HG03175 (cell line): ENCODE data around the gene CKMT2.
"Not testable (repeated sequence)": the region's sequence is repeated elsewhere in the genome, so short reads cannot be mapped to it uniquely, and the experiment has no call there.

Experiments
- ATAC-seq: cut with Tn5 transposase; IDR thresholded peaks from one replicate; pipeline ENCODE4 v1.9.1; 2021; ENCODE audit warnings: mild to moderate bottlenecking, moderate library complexity; ENCODE audit not compliant: unreplicated experiment

The CKMT2 gene

DNA sequence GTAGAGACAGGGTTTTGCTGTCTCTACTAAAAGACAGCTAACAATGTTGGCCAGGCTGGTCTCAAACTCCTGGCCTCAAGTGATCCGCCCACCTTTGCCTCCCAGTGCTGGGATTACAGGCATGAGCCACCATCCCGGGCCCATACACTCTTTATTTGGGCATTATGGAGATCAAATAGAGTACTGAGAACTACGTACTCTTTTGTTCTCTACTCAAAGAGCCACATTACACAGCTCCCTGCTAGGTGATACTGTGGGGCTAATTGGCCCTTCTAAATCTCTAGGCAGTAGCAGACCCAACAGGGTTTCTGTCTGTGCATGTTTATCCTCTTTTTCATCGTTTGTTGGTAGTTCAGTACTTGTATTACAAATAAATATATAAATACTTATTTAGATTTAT is 16.1 kb downstream of the CKMT2 start:
- ATAC-seq = no peak

DNA sequence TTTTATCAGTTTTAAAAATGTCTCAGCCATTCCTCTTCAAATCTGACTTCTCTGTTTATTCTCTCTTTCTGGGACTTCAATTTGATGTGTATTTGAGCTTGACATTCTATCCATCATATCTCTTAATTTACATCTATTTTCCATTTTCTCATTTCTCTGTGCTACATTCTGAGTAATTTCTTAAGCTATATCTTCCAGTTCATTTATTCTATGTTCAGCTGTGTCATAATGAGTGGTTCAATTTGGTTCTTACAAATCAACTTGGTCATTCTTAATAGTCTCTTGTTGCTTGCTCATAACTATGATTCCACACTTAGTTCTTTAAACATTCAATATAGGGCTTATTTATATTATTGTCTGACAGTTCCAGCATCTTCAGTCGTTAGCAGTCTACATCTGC is 16.9 kb downstream of the CKMT2 start:
- ATAC-seq = no peak

DNA sequence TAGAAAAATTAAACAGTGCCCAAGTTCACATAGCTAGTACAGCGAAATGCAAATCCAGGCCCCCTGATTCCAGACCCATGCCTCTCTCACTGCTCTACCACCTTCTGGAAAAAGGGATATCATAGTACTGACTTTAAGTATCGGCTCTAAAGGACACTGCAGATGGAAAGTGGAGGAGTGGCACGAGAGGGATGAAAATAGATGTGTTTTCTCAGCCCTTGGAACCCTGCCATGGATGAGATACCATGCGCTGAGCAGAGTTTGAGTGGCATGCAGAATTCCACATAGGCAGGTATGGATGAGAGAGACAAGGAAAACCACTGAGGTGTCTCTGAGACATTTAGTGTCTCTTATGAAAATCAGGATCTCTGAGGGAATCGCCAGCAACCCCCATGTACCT is 18.8 kb downstream of the CKMT2 start:
- no peak for ATAC-seq

DNA sequence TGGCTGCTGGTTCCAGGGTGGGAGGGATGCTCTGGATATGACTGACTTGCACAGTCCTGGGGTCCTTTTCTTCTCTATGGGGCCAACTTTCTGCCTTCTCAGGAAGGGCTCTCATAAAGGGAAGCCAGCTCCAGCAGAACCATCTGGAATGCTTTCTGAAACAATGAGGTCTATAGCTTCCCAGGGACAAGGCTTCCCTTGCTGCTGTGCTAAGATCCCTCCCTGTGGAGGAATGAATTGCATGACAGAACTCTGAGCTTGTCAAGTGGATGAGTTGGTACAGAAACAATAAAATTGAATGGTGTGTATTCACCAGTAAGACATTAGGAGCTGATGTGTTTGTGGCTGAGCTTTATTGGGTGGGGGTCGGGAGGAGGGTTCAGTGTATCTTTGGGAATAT is 19.8 kb downstream of the CKMT2 start:
- ATAC-seq = no peak

DNA sequence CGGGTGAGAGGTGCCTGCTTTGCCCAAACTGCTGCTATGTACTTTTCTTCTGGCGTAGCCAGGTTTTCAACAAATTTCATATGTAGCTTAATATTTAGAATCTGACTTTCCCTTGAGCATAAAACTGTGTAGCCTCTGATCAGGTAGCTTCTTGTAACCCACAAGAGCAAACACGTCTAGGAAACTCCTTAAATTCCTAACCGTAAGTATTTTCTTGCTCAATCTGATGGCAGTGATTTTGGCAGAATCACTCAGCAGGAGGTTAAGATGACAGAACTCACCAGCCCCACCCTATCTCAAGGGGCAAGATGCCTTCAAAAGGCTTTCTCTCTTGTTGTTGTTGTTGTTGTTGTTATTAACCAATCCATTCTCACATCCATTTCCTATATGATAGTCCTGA is 20.8 kb downstream of the CKMT2 start:
- ATAC-seq = no peak

DNA sequence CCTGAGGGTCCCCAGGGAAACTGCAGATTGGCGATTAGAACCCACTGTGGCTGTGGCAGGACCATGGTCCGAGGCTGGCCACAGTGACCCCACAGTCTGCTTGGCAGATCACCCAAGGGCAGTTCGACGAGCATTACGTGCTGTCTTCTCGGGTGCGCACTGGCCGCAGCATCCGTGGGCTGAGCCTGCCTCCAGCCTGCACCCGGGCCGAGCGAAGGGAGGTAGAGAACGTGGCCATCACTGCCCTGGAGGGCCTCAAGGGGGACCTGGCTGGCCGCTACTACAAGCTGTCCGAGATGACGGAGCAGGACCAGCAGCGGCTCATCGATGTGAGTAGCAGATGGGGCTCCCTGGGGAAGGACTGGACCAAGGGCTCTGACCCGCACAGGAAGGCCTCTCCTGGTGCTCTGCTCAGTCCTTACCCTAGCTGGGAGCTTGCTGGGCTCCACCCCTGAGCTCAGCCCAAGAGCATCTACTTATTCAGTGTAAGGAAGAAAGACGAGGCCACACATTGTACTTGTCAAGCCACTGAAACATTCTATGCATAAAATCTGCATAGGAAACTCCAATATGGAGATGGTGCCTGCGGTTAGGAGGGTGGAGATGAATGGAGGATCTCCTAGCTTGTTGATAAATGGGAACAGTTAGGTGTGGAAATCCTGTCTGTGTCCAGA is 21.9 kb downstream of the CKMT2 start:
- no peak for ATAC-seq

DNA sequence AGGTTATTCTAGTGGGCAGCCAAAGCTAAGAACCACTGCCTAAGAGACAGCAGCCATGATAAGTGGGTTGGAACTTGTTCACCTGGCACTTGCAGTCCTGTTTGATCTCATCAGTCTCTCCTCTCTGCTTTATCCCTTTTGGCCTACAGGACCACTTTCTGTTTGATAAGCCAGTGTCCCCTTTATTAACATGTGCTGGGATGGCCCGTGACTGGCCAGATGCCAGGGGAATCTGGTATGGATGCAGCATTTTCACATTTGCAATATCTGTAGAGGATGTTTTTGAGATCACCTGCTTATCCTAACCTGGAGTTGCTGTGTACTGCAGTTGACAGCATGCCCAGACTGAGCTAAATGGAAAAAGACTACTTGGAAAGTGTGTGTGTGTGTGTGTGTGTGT is 23.6 kb downstream of the CKMT2 start:
- ATAC-seq = no peak

DNA sequence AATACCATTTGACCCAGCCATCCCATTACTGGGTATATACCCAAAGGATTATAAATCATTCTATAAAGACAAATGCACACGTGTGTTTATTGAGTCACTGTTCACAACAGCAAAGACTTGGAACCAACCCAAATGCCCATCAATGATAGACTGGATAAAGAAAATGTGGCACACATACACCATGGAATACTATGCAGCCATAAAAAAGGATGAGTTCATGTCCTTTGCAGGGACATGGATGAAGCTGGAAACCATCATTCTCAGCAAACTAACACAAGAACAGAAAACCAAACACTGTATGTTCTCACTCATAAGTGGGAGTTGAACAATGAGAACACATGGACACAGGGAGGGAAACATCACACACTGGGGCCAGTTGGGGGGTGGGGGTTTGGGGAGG is 29.7 kb downstream of the CKMT2 start:
- not testable (repeated sequence) for ATAC-seq

DNA sequence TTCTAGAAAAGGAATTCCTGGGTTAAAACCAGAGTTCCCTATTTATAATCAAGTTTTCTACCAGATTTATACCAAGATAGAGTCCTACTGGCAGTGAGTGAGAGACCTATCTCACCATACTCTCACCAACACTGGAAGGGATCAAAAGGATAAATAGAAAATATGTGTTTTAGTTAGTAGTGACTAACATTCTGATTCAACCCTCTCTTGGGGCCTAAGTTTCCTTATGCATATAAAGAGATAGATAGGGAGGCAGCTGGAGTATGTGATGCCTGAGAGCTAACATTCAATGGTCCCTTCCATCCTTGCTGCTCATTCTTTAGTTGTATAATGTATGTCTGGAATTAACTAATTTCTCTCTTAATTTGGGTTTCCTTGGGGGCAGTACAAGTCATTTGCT is 32.0 kb downstream of the CKMT2 start:
- ATAC-seq = no peak

DNA sequence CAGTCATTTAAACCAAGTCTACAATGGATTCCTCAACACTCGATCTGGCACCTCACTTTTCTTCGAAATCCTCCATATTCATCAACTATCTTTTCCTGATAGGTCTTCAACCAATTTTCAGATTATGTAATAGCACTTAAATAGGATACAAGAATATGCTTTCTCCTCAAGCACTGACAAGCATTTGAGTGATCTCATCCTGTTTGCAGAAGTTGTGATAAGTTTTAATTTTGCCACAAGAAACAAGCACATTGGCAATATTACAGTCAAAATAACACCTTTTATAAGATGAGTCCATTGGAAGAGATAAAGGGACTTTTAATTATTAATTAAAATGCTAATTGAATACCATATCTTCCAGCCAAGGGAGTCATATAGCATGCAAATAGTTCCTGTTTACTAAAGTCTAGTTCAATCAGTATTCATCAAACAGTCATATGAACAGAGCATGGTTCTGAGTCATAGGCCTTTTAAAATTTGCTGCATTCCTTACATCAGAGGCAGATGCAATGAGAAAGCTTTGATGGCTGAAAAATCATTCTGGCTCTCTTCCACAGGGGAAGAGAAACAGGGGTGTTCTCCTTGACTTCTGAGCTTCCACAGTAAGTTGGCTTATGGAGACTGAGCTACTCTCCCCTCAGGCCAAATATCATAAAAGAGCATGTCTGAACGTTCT is 35.5 kb downstream of the CKMT2 start:
- no peak for ATAC-seq

DNA sequence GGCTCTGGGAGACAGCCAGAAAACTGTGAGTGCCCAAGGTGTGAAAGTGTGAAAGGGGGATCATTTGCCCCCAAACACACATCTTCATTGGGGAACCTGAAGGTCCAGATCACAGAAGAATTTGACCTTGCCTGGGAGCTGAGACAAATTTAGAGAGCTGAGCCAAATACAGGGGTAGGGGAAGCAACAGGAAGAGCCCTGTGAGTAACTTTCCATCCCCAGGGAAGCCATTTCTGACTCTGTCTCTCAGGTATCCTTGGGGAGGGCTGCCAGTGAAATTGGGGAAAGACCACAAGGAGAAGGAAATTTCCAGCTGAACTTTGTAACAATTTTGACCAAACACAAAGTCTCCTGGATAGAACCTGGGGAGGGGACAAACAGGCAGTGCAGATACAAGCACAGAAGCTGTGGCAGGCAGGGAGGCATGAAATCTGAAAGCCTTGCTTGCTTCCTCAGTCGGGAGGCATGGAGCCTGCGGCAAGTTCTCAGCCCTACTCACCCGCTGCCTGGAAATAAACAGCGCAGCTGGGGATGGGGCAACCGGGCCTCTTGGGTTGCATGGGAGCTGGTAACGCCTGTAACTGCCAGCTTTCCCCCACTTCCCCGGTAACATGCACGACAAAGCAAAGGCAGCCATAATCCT is 36.8 kb downstream of the CKMT2 start:
- ATAC-seq = no peak

DNA sequence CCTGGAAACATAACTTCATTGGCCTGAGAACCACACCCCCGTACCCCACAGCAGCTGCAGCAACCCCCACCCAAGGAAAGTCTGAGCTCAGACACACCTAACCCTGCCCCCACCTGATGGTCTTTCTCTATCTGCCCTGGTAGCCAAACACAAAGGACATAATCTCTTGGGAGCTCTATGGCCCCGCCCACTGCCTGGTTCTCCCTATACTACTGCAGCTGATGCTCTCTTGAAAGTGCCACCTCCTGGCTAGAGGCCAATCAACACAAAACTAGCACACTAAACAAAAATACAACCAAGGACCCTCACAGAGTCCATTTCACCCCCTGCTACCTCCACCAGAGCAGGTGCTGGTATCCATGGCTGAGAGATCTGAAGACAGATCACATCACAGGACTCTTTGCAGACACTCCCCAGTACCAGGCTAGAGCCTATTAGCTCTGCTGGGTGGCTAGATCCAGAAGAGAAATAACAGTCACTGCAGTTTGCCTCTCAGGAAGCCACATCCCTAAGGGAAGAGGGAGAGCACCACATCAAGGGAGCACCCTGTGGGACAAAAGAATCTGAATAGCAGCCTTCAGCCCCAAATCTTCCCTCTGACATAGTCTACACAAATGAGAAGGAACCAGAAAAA is 37.4 kb downstream of the CKMT2 start:
- ATAC-seq = not testable (repeated sequence)

DNA sequence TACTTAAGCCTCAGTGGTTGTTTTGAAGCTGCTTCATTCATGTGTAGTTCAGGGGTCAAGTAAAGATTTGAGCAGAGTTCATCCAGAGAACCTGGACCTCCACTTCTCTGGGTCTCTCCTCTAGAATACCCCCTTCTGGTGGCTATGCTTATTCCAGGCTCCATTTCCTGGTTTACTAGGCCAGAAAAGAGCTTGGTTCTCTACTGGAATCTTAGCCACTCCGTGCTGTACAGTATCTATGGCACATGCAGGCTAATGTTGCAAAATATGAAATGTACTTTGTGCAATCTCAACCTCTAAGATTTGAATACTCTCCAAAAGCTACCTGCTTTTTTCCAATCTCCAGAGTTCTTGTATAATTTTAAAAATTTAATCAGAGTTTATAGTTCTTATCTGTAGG is 50.9 kb downstream of the CKMT2 start:
- ATAC-seq = no peak

DNA sequence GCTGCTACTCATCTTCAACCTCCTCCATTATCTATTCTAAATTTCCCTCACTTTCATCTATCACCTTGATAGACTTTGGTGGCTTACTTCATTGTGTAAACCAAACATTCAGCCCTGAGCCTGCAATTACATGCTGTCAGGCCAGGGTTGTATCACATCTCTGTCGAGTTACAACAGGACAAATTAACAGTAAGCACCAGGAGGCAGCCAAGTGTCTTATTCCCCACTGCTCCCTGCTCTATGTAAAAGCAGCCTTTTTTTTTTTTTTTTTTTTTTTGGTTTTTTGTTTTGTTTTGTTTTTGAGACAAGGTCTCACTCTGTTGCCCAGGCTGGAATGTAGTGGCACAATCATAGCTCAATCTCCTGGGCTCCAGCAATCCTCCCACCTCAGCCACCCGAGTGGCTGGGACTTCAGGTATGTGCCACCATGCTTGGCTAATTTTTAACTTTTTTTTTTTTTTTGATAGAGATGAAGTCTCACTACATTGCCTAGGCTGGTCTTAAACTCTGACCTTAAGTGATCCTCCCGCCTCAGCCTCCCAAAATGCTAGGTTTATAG is 53.0 kb downstream of the CKMT2 start:
- no peak for ATAC-seq

DNA sequence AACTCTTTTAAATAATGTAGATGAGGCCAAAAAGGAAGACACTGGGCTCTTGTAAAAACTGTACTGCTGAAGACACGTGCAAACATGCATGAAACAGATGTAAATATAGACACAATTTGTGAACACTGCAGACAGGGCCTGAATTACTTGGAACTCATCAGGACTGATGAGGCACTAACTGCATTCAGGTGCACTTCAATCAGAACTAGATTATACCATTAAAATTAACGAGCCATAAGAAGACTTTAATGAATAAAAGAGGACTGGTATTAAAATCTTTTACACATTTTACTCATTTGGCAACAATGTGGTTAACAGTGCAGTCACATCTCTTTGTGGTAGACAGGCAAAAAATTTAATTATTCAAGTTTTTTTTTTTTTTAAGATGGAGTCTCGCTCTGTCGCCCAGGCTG is 54.9 kb downstream of the CKMT2 start:
- no peak for ATAC-seq

DNA sequence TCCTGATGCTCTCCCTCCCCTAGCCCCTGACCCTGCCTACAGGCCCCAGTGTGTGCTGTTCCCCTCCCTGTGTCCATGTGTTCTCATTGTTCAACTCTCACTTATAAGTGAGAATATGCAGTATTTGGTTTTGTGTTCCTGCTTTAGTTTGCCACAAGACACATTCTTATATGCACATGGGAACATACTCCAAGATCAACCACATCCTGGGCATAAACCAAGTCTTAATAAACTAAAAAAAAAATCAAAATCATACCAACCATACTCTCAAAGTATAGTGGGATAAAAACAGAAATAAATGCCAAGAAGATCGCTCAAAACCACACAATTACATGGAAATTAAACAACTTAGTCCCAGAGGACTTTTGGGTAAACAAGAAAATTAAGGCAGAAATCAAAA is 57.0 kb downstream of the CKMT2 start:
- ATAC-seq = no peak

DNA sequence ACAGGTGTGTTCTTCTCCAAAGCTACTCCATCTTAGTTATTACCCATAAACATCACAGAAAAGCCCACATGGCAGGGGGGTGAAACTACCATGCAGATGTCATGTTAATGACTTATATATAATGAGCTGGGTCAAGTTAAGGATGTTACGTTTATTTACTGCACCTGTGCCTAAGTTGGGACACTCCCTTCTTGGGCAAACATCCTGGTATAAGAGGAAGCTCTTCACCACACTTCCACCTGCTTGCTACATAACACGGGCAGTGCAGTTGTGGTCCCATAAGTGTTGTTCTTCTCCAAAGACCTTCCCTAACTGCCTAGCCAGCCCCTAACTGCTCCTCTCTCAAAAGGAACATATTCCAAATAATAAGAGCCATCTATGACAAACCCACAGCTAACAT is 59.0 kb downstream of the CKMT2 start:
- no peak for ATAC-seq

DNA sequence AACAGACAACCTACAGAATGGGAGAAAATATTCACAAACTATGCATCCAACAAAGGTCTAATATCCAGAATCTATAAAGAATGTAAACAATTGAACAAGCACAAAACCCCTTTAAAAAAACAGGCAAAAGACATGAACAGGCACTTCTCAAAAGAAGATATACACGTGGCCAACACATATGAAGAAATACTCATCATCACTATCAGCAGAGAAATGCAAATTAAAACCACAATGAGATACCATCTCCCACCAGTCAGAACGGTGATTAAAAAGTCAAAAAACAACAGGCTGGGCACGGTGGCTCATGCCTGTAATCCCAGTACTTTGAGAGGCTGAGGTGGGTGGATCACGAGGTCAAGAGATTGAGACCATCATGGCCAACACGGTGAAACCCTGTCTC is 60.9 kb downstream of the CKMT2 start:
- not testable (repeated sequence) for ATAC-seq

DNA sequence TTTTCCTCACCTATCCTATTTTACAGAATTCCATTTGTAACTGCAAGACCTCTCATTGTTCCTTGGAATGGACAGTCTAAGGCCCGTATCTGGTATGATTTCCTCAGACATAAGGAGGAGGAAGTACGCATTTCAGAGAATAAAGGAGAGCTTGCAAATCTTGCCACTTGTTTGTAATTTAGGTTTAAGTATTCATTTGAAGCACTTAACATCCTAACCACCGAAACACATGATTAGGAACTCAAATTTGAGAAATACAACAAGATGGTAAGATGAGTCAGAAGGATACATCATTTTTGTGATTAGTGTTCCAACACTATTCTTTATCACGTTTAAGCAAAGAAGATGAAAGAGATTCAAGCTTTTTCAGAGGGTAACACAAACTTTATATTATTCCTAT is 64.4 kb downstream of the CKMT2 start:
- ATAC-seq = no peak

DNA sequence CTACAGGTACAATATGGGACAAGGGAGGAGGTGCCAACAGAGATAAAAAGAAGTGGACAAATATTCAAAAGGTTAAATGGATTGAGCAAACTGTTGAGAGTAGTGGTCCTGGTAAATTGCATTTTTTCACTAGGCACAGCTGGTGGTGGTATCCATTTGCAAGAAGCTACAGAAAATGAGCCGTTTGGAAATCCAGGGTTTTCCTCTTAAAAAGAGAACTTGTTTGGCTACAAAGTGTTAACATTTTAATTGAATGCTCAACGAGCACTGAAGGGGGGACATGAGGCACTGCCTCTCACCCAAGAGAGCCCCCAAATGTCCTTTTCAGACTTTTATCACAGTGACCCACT is 67.8 kb downstream of the CKMT2 start:
- no peak for ATAC-seq

DNA sequence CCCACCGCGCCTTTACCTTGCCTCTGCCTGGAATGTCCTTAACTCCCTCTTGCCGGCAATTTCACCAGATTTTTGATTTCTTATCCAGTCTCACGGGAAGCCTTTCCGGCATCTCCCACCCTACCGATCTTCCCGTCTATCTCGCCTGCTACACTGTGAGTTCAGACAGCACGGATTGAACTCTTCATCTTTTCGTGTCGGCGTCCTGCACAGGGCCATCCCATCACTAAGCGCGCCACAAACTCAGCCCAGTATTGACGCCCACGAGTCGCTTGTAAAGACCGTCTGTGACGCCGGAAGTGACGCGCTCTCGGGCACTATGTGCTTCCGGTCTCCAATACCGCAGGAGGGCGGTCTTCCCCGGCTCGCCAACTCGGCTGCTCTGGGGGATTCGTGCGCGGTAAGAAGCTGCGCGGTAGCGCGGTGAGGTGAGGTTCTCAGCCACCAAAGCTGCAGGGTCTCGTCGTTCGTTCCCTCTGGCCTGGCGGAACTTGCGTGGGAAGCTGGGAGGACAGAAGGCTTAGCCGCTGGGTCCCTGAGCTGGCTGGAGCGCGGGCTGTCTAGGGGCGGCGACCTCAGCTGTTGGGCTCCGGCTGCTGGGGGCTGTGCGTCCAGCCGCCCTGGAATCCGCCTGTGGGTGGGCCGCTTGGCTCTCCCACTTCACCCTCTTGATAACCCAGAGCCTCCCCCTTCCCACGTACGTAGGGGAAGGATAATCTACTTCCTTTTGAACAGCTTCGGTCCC is 68.3 kb downstream of the CKMT2 start, which contains the start of gene ZCCHC9:
ZCCHC9 (plus strand) TSS at position 317 of the 745 bp plus-strand sequence. CDS start 3,171 bp downstream, outside the sequence.
- peak; percentile 98 for ATAC-seq
